HG02759 (cell line): ENCODE results near the gene ABHD2.

Experiments
- ATAC-seq: cut with Tn5 transposase; IDR thresholded peaks from one replicate; pipeline ENCODE4 v1.9.1; 2021; ENCODE audit warnings: mild to moderate bottlenecking, moderate library complexity; ENCODE audit not compliant: unreplicated experiment

ABHD2 gene

GRCh38 chr15:89096664-89097063 is 8.4 kb downstream of the ABHD2 start:
- no peak for ATAC-seq

DNA sequence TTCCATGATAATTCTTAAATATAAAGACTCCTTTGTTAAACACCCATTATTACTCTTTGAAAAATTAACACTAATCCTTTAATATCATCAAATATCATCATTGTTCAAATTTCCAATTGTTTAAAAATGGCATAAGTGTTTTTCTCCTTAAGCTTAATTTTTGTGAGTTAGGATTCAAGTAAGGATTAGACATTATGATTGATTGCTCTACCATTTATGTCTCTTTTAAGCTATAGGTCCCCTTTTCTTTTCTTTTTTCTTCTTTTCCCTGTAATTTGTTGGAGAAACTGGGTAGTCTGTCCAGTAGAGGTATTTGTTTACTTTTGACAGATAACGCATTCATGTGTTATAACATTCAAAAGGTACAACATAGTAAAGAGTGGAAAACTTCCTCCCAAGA is 9.1 kb downstream of the ABHD2 start:
- ATAC-seq, result no peak

GRCh38 chr15:89098281-89098680 is 10.0 kb downstream of the ABHD2 start:
- no peak for ATAC-seq

- ATAC-seq, result no peak
Measured at GRCh38 chr15:89099968-89100367, 11.7 kb downstream of the ABHD2 start.

- ATAC-seq, result no peak
Measured at GRCh38 chr15:89101302-89102193, 13.3 kb downstream of the ABHD2 start.

DNA sequence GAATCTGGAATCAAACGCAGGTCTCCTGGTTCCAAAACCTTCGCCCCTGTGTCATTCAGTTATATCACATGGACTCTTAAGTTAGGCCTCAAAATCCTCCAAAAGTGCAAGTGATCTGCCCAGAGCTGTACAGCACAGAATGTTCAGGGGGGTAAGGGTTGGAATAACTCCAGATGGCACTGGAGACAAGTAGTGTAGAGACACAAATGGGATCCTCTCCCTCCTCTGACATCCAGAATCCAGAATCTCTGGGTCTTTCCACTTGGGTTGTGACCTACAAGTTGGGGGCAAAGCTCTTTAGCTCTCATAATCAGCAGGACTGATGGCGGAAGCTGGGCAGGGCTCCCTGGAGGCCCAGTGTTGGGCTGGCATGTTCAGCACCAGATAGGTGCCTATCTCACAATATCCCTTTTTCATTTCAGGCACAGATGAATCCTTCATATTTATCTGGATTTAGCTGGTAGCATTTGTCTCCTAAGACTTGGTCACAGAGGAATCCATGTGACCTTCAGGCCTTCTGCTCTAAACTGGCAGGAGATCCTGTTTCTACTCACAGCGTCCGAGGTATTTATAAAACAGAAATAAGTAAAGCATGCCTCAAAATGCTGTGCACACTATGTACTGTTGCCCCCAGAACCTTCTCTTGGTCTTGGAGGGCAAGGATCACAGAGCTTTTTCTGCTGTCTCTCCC is 15.4 kb downstream of the ABHD2 start:
- no peak for ATAC-seq

- ATAC-seq, result no peak
Measured at GRCh38 chr15:89104172-89104564, 15.9 kb downstream of the ABHD2 start.

DNA sequence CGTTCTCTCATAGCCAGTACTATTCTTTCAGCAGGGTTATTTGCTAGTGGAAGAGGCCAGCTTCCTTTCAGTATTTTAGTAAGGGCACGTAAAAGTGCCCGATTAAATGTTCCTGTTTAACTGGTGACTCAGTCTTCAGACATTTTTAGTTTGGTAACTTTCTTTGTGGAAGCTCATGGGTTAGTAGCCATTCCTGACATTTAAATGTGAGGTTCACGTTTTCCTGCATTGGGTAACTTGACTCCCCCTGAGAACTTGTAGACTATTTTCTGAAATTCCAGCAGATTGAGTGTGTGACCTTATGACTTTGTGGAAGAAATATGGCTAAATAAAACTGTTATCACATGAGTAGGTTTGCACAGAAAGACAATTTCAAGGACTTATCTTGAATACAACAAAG is 16.9 kb downstream of the ABHD2 start:
- ATAC-seq, result no peak

DNA sequence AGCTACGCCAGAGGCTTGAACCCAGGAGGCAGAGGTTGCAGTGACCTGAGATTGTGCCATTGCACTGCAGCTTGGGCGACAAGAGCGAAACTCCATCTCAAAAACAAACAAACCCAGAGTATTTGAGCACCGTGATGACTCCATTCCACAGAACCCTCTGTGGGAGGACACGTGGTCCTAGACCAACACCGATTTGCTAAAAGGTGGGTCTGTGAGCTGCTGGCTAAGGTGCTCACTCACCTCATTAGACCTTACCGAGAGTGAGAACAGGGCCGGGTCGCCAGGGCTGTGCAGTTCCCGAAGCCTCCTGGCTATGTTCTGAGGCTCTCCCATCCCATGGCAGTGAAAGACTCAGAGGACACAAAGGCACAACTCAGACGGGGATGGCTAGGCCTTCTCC is 17.9 kb downstream of the ABHD2 start:
- ATAC-seq, result no peak

DNA sequence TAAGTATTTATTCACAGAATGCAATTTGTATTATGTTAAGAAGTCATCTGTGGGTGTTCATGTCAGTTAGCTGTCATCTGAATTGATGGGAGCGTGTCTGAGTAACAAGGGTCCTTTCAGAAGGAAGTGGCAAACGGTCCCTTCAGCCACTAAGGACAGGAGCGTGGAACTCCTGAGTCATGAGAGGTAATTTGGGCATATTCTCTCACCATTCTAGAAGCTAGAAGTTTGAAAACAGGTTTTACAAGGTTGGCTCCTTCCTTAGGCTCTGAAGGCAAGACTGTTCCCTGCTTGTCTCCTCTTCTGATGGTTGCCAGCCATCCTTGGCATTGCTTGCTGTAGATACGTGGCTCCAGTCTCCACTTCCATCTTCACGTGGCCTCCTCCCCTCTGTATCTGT is 19.7 kb downstream of the ABHD2 start:
- no peak for ATAC-seq

DNA sequence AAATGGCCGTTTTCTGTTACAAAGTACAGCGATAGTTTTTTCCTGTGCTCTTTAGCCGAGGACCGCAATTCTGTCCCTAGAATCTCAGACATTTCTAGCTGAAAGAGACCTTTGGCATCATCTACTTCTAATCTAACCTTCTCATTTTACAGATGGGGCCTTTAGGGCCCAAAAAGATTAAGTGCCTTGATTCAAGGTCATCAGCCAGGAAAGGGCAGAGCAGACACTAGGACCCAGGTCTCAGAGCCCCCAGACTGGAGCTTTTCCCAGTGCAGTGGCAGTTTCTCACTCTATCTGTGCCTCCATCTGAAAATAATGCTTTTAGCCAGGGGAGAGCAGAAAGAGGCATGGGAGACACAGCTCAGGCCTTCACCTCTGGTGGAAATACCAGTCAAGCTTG is 20.6 kb downstream of the ABHD2 start:
- ATAC-seq, result no peak

GRCh38 chr15:89109238-89109637 is 21.0 kb downstream of the ABHD2 start:
- no peak for ATAC-seq

GRCh38 chr15:89110060-89110459 is 21.8 kb downstream of the ABHD2 start:
- no peak for ATAC-seq

GRCh38 chr15:89111352-89111751 is 23.1 kb downstream of the ABHD2 start:
- ATAC-seq, result no peak

- no peak for ATAC-seq
Measured at GRCh38 chr15:89111961-89112340, 23.7 kb downstream of the ABHD2 start.

GRCh38 chr15:89112341-89112971 is 24.2 kb downstream of the ABHD2 start:
- ATAC-seq, result peak; percentile 93

DNA sequence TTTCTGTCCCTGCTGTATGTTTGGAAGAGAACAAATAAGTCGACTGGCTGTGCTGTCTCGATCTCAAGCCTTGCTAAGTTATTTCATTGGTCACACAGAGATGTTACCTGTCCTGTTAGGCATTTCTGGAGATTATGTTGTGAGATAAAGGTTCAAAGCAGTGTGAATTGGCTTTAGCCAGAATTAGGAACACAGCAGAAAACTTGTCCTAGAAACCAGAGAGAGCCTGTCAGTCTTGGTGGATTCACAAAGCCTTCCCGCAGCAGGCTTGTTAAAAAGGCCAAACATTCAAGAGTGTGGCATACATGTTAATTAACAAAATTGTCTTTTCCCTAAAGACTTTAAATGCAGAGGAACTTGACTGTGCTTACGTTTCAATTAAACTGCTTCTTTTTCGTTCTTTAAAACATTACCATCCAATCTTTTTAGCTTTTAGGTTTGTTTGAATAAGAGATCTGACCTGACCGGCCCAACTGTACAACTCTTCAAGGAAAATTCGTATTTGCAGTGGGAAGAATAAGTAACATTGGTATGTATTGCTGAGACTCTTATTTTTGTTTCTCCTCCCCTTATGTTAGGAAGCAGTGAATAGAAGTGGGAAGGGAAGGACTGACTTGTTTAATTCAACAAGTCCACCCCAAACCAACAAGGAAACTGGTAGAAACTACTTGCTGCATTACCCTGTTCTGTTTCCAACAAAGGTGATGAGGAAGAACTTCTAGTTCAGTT is 25.2 kb downstream of the ABHD2 start:
- no peak for ATAC-seq

DNA sequence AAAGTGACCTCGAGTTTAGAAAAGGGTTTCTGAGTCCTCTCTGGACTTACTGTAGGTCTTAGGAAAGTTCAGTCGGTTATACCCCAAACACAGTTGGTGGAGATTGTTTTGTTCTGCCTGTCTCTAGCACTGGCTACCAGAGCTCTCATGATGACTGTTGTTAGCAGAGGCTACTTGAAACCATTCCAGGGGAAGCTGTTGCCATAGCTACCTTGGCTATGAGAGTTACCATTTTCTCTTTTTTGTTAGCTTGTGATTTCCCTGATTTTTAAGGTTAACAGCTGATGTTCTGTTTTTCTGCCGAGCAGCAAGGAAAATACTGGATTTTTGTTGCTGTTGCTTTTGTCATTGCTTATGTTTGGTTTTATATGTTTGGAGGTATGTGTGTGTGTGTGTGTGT is 26.7 kb downstream of the ABHD2 start:
- no peak for ATAC-seq

GRCh38 chr15:89115547-89115946 is 27.3 kb downstream of the ABHD2 start:
- no peak for ATAC-seq

GRCh38 chr15:89116404-89116803 is 28.1 kb downstream of the ABHD2 start:
- no peak for ATAC-seq

DNA sequence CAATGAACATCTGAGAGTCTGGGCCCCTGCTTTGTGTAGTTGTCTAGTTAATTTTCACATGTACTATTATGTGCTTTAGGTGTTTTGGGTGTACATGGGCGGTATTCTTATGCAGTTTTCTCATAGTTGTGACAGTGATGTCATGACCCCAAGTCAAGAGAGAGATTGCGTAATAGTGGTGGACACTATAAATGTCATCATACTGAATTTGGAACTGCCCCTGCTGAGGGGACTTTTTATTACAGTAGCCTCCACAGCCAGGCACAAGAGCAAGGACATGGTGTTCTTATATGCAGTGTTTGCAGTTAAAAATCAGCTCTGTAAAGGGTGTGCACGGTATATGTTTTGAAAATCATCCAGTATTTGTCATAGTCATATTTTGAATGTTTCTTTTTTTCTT is 29.5 kb downstream of the ABHD2 start:
- ATAC-seq, result no peak
